NCI-H1092 (cell line): ENCODE measurements around the gene SRPK1.
"Not testable (repeated sequence)": the region's sequence is repeated elsewhere in the genome, so short reads cannot be mapped to it uniquely, and the experiment has no call there.

Experiments used
- DNase-seq: peaks from one replicate; lab custom pipeline; 2025; lab: John Stamatoyannopoulos, UW

The SRPK1 gene

GRCh38 chr6:35931120-35931561 lies 10.2 kb upstream of the SRPK1 start:
- DNase-seq = no peak

GRCh38 chr6:35929601-35930000 lies 8.7 kb upstream of the SRPK1 start:
- no peak for DNase-seq

GRCh38 chr6:35926509-35927215 lies 5.8 kb upstream of the SRPK1 start:
- no peak for DNase-seq

DNA sequence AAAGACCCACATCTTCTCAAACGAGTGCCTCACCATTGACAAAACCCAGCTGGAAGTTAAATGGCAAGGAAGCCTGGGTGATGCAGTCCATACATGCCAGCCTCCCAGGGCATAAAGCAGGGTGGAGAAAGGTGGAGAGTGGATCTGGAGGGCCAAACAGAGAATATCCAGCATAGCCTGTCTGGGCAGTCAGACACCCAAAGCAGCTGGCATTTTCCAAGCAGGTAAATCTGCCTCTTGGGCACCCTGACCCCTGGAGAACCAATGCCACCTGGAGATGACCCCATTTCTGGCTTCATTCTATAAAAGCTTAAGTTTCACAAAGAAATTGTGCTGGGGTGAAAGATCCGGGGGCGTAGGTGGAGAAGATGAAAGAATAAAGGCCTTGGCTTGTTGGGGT lies 5.1 kb upstream of the SRPK1 start:
- no peak for DNase-seq

DNA sequence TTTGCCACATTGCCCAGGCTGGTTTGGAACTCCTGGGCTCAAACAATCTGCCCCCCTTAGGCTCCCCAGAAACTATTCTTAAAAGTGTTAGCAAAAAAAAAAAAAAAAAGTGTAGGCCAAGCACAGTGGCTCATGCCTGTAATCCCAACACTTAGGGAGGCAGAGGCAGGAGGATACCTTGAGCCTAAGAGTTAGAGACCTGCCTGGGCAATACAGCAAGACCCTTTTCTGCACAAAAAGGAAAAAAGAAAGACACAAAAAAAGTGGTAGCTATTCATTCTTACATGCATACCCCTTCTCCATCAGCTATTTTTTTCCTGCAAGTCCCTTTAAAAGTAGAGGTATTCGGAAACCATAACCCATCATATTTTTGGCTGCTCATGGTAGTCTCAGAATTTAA lies 3.2 kb upstream of the SRPK1 start:
- DNase-seq = no peak

DNA sequence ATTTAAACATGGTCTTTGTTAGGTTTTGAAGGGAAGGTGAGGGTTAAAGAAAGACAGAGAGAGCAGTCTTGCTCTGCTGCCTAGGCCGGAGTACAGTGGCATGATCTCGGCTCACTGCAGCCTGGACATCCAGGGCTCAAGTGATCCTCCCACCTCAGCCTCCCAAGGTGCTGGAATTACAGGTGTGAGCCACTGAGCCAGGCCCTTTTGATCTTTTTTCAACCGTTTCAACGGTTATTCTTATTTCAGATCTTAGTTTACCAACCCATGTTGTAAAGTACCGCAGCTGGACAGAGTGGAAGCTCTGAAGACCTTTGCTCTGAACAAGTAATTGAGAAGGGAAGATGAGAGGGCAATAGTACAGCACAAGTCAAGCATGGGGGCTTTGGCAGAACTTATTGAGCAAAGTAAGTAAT lies 1.2 kb upstream of the SRPK1 start:
- no peak for DNase-seq

DNA sequence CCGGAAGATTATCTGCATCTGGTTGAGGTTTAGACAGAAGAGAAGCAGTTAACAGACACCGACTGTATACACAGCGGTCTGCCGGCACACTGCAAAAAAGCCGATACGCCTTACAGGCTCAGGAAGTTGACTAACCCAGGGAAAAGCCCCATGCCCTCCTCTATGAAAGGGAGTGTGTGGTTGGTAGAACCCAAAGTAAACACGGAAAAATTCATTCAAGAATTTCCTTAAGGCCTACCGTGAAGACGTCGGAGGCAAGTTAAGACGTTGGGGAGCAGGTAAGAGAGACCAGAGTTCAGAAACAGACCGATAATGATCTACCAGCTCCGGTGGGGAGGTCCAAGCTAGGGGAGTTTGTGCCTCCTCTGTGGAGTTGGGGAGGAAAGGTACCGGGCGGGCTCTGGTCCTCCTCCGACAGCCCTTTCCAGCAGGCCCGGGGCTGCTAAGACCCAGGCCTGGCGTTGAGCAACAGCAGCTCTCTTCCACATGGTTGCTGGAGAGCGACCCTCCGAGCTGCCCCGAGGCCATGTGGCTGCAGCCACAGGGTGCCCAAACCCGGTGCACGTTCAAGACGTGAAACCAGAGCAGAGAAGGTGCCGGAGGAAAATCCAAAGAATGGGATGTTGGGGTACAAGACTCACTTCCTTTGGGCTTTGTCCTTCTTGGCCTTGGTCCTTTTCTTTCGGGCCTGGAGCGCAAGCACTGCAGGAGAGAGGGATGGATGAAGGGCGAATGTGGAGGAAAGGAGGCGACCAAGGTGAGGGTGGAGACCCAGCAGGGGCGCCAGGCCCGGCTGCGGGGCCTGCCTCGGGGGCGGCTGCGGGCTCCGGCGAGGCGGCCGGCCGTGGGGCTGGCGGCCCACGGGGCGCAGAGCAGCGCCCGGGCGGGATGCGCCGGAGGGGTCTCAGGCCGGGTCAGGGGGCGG lies 809 bp downstream of the SRPK1 start:
- no peak for DNase-seq

DNA sequence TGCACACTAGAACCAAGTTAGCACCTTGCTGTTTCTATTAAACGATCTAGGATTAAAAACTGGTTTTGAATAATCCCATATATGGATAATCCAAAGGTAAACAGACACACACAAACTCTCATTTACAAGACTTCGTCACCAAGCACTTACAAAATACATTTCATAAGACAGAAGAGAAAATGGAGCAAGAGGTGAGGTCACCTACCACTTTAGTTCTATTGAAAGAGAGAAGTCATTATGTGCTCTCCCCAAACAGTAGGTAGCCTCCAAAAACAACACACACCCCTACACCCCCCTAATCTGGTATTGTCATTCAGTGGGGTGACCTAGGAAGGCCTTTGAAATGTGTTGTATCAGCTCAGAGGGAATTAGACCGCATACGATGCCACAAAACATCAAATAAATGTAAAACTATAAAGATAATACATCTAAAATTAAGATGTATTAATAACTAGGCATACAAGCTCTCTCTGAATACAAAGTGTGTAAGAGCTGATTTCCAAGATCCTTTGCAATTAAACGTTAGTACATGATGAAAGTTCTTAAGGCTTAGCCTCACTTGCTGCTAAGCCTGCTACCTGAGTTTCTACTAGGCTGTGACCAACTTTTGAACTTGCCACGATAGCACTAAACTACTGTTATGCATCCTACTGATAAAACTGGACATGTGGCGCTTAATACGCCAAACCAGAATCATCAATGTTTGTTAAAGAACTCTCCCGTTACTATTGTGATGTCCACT lies 1.6 kb downstream of the SRPK1 start:
- no peak for DNase-seq

- not testable (repeated sequence) for DNase-seq
Observed at GRCh38 chr6:35916893-35917292, 4.0 kb downstream of the SRPK1 start.

DNA sequence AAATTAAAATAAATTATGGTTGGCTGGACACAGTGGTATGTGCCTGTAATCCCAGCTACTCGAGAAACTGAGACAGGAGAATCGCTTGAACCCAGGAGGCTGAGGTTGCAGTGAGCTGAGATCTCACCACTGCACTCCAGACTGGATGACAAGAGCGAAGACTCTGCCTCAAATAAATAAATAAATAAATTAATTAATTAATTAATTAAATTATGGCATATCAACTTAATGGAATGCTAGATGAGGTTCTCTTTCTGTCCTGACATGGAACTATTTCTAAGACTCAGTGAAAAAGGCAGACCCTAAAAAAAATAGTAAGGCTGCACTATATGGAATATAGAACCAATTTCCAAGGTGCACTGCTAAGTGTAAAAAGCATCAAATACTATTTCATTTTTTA lies 4.8 kb downstream of the SRPK1 start:
- DNase-seq = no peak

GRCh38 chr6:35914536-35914935 lies 6.4 kb downstream of the SRPK1 start:
- no peak for DNase-seq

- DNase-seq = no peak
Observed at GRCh38 chr6:35911871-35912653, 8.8 kb downstream of the SRPK1 start.

- not testable (repeated sequence) for DNase-seq
Observed at GRCh38 chr6:35909571-35909970, 11.3 kb downstream of the SRPK1 start.

DNA sequence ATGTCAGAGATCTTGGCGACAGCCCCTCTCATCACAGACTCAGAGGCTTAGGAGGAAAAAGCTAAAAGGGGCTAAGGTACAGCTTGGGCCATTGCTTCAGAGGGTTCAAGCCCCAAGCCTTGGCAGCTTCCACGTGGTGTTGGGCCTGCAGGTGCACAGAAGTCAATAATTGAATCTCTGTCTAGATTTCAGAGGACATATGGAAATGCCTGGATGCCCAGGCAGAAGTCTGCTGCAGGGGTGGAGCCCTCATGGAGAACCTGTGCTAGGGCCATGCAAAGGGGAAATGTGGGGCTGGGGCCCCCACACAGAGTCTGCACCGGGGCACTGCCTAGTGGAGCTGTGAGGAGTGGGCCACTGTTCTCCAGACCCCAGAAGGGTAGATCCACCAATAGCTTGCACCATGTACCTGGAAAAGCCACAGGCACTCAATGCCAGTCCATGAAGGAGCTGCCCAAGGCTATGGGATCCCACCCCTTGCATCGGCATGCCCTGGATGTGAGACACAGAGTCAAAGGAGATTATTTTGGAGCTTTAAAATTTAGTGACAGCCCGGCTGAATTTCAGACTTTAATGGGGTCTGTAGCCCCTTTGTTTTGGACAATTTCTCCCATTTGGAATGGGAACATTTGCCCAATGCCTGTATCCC lies 12.0 kb downstream of the SRPK1 start:
- DNase-seq = not testable (repeated sequence)

- no peak for DNase-seq
Observed at GRCh38 chr6:35907750-35908149, 13.1 kb downstream of the SRPK1 start.

DNA sequence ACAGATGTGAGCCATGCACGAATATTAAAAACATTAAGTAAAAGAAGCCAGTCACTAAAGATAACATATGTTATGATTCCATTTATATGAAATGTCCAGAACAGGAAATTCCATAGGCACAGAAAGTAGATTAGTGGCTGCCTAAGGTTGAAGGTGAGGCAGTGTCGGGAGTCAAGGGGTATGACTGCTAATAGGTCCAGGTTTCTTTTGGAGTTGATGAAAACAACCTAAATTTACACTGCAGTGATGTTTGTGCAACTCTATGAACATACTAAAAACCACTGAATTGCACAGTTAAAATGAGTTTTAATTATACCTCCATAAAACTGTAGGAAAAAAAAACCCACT lies 14.4 kb downstream of the SRPK1 start:
- DNase-seq = no peak

DNA sequence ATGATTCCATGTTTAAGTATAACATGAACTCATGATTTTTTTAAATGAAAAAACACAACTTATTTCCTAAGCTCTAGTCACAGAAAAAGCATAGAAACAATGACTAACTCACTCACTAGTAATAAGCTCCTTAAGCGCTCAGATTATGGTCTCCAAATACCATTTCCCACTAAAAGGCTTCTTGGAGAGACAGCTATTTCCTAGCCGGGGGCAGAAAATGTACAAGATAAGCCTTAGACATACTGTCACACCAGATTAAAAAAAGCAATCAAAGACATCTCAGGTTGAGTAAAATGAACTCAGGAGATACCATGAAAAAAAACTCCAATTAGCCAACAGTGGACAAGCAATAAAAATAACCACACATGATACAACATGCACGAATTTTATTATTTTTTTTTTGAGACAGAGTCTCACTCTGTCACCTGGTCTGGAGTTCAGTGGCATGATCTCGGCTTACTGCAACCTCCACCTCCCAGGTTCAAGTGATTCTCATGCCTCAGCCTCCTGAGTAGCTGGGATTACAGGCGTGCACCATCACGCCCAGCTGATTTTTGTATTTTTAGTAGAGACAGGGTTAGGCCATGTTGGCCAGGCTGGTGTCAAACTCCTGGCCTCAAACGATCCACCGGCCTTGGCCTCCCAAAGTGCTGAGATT lies 14.9 kb downstream of the SRPK1 start:
- no peak for DNase-seq

- no peak for DNase-seq
Observed at GRCh38 chr6:35905141-35905785, 15.6 kb downstream of the SRPK1 start.

- DNase-seq = no peak
Observed at GRCh38 chr6:35903679-35904078, 17.2 kb downstream of the SRPK1 start.

- DNase-seq = no peak
Observed at GRCh38 chr6:35900448-35900847, 20.4 kb downstream of the SRPK1 start.
